ENCODE results near the gene BATF. TPM values are rescaled to one million over a fixed set of nuclear protein-coding genes. Genes with fewer than 3 reads are reported as not detected.

The BATF gene
- total RNA-seq, 1 donor from 2014 or later, result not detected

DNA sequence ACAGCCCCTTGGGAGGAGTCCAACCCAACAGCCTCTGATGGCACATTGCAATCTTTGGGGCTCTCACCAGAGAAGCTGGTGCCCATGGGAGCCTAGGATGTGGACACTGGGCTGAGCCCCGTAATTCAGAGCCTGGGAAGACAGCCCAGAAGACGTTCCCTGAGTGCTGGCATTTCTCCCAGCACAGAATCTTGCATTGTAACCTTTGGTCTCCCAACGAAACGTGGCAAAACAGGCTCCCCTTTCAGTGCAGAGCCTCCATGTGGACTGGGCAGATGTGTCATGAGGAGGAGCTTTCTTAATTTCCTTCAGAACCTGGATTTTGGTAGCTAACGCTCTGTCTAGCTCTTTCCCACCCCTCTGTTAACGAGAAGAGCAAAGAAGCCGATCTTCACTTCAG lies 26.3 kb downstream of the BATF start:
- no peak for DNase-seq (ENCODE audit: low read depth, low spot score)
- Mint-ChIP-seq H3K36me3 (ENCODE audit: low read depth) (no peaks in the 10 kb centered on the region), H3K4me1 (no peaks in the 10 kb centered on the region), H3K27ac (ENCODE audit: unreplicated experiment) (no peak overlapping the region), H3K4me3 (no peak overlapping the region), H3K9me3 (no peaks in the 10 kb centered on the region), H3K27me3 (ENCODE audit: low read depth) (peaks cover 7% of the 10 kb centered on the region)
- TF ChIP-seq, protein P1, sequence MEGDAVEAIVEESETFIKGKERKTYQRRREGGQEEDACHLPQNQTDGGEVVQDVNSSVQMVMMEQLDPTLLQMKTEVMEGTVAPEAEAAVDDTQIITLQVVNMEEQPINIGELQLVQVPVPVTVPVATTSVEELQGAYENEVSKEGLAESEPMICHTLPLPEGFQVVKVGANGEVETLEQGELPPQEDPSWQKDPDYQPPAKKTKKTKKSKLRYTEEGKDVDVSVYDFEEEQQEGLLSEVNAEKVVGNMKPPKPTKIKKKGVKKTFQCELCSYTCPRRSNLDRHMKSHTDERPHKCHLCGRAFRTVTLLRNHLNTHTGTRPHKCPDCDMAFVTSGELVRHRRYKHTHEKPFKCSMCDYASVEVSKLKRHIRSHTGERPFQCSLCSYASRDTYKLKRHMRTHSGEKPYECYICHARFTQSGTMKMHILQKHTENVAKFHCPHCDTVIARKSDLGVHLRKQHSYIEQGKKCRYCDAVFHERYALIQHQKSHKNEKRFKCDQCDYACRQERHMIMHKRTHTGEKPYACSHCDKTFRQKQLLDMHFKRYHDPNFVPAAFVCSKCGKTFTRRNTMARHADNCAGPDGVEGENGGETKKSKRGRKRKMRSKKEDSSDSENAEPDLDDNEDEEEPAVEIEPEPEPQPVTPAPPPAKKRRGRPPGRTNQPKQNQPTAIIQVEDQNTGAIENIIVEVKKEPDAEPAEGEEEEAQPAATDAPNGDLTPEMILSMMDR (conservative IDR thresholded peaks at IDR 0.05), result no peak

DNA sequence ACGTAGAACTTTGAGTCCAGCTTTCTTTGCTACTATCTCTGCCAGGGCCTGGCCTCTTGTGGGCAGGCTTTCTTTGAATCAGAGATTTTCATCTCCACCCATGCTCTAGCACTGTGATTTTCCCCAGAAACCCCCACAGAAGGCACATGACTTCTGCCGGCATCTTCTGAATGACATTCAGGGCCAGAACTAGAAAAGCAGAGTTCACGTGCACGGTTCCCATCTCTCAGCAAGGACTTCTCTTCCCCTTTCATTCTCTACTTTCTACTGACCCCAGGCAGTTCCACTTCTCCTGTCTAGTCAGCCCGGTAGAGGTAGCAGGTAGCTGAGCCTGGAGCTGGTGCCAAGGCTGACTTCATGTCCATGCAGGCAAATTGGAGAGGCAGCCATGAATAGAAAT lies 26.9 kb downstream of the BATF start:
- H3K36me3 Mint-ChIP-seq (ENCODE audit: low read depth), result no peaks in the 10 kb centered on the region
- no peak for DNase-seq (ENCODE audit: low read depth, low spot score)
- TF ChIP-seq, protein P1 (conservative IDR thresholded peaks at IDR 0.05), result no peak
- H3K27me3 Mint-ChIP-seq (ENCODE audit: low read depth), result peaks cover 7% of the 10 kb centered on the region
- H3K4me1 Mint-ChIP-seq, result no peaks in the 10 kb centered on the region
- H3K4me3 Mint-ChIP-seq, result no peak overlapping the region
- no peaks in the 10 kb centered on the region for H3K9me3 Mint-ChIP-seq
- H3K27ac Mint-ChIP-seq (ENCODE audit: unreplicated experiment), result no peak overlapping the region

DNA sequence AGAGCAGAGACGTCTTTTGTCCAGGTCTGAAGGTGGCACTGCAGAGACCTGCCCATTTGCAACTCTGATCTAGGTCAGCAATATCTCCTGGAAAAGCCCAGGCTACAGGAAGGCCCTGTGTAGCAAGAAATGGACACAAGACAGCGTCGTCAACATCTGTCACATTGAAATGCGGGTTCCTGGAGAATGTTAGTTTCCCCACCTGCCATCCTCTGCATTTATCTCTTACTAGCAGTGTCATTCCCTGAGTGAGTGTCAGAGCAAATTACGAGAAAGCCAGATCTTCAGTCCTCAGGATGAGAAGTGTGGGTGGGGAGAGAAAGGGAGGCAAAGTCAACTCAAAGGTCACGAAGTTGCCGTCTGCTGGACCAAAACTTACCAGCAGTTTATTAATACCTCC lies 28.8 kb downstream of the BATF start:
- TF ChIP-seq, protein P1 (conservative IDR thresholded peaks at IDR 0.05), result no peak
- Mint-ChIP-seq H3K4me1 (no peaks in the 10 kb centered on the region), H3K9me3 (no peaks in the 10 kb centered on the region), H3K27ac (ENCODE audit: unreplicated experiment) (no peak overlapping the region), H3K36me3 (ENCODE audit: low read depth) (no peaks in the 10 kb centered on the region), H3K27me3 (ENCODE audit: low read depth) (peaks cover 10% of the 10 kb centered on the region), H3K4me3 (no peak overlapping the region)
- no peak for DNase-seq (ENCODE audit: low read depth, low spot score)

DNA sequence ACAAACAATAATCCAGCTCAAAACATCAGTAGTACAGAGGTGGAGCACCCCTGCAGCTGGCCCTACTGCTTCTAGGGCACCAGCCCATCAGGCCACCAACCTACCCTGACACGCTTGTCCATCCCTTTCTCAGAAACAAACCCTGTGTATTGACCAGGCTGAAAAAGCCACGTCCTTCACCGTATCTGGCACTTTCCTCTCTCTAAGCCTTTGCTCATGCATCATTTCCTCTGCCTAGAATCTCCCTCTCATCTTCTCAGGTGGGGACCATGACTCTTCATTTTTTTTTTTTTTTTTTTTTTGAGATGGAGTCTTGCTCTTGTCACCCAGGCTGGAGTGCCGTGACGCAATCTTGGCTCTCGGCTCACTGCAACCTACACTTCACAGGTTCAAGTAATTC lies 30.9 kb downstream of the BATF start:
- H3K27me3 Mint-ChIP-seq (ENCODE audit: low read depth), result peaks cover 10% of the 10 kb centered on the region
- no peak for DNase-seq (ENCODE audit: low read depth, low spot score)
- H3K9me3 Mint-ChIP-seq, result no peaks in the 10 kb centered on the region
- H3K4me1 Mint-ChIP-seq, result no peaks in the 10 kb centered on the region
- no peak overlapping the region for H3K4me3 Mint-ChIP-seq
- no peaks in the 10 kb centered on the region for H3K36me3 Mint-ChIP-seq (ENCODE audit: low read depth)
- no peak overlapping the region for H3K27ac Mint-ChIP-seq (ENCODE audit: unreplicated experiment)
- TF ChIP-seq, protein P1 (conservative IDR thresholded peaks at IDR 0.05), result no peak

DNA sequence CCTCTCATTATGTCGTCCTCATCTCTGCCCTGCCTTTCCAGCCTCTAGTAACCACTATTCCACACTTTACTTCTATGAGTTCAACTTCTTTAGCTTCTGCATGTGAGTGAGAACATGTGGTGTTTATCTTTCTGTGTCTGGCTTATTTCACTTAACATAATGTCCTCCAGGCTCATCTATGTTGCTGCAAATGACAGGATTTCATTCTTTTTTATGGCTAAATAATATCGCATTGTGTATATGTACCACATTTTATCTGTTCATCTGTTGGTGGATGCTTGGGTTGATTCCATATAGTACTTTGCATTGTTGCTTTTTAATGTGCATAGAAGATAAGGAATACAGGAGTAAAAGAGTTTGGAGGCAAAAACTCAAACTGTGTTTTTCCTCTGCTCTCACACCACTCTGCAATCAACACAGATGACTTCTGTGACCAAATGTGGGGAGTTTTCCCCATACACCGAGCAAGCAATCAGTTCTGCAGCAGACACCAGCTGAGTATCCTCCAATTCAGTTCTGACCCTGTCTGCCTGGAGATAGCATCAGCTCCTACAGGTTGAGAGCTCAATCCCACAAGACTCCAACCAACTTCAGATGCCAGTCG lies 31.6 kb downstream of the BATF start:
- peaks cover 3% of the 10 kb centered on the region for H3K9me3 Mint-ChIP-seq
- no peaks in the 10 kb centered on the region for H3K4me1 Mint-ChIP-seq
- H3K4me3 Mint-ChIP-seq, result no peak overlapping the region
- H3K27ac Mint-ChIP-seq (ENCODE audit: unreplicated experiment), result no peak overlapping the region
- peaks cover 10% of the 10 kb centered on the region for H3K27me3 Mint-ChIP-seq (ENCODE audit: low read depth)
- no peak for DNase-seq (ENCODE audit: low read depth, low spot score)
- H3K36me3 Mint-ChIP-seq (ENCODE audit: low read depth), result no peaks in the 10 kb centered on the region
- TF ChIP-seq, protein P1 (conservative IDR thresholded peaks at IDR 0.05), result no peak
